NT2/D1 (cell line): ENCODE data around the gene SLC43A3.

Experiments
- DNase-seq: peaks from one replicate; pipeline ENCODE4 v3.0.0-alpha.2; 2011; ENCODE audit warnings: low read depth, low spot score
- H3K27me3 ChIP-seq: 2 replicates; pipeline ENCODE4 v1.6.0; 2011; ENCODE audit warnings: mild to moderate bottlenecking; ENCODE audit not compliant: insufficient read length, insufficient read depth
- H3K36me3 ChIP-seq: 2 replicates; pipeline ENCODE4 v1.6.1; 2011; ENCODE audit warnings: mild to moderate bottlenecking, low read length, mixed read lengths; ENCODE audit not compliant: insufficient read depth, insufficient read length
- H3K4me1 ChIP-seq: 2 replicates; pipeline ENCODE4 v1.5.1; 2011; ENCODE audit not compliant: insufficient read depth, insufficient read length
- H3K4me3 ChIP-seq: 2 replicates; pipeline ENCODE4 v1.5.1; 2011; ENCODE audit warnings: low read depth; ENCODE audit not compliant: insufficient read length
- H3K9ac ChIP-seq: 2 replicates; pipeline ENCODE4 v1.6.0; 2011; ENCODE audit warnings: low read depth; ENCODE audit not compliant: insufficient read length
- H3K9me3 ChIP-seq: 2 replicates; pipeline ENCODE4 v1.5.1; 2011; ENCODE audit warnings: mild to moderate bottlenecking, low read length; ENCODE audit not compliant: insufficient read depth
- SUZ12 ChIP-seq: IDR thresholded peaks from 2 replicates; pipeline ENCODE4 v1.6.1; 2011; ENCODE audit not compliant: insufficient read length, insufficient read depth; ENCODE audit errors: extremely low read depth
- YY1 ChIP-seq: IDR thresholded peaks from 2 replicates; pipeline ENCODE4 v1.6.1; 2011; ENCODE audit not compliant: insufficient read length, insufficient read depth
- ZNF274 ChIP-seq: IDR thresholded peaks from 2 replicates; pipeline ENCODE4 v1.6.1; 2011; ENCODE audit warnings: mild to moderate bottlenecking, low read depth, low read length

Gene SLC43A3

DNA sequence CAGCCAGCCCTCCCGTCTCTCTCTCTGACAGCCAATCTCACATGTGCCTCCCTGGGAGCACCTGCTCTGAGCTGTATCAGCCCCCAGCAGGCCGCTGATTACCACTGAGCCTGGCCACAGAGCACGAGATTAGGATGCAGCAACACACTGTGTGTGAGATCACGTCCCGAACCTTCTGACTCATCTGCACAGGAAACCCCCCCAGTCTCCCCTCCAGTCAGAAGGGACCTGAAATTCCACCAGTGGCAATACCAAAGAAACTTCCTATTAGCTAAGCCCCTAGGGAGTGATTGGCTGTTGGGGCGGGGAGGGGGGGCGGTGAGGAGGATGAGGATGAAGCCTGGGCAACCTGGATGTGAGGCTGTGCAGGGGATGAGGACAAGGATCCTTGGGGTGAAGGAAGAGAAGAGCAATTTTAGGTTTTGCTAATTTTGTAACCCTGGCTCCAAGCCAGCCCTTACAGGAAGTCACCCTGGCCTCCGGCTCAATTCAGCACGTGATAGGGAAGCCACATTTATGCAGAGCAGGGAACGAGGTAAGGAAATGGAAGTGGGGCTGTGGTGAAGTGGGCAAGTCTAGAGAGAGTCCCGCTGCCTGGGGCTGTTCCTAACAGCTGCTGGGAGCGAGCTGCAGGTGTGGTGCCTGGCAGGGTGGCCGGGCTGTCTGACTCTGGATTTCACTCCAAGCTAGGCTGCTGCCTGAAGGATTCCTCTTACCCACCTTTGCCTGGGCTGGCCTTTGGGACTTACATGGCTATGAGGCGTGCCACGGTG lies 1.9 kb downstream of the SLC43A3 start:
- Histone ChIP-seq H3K9ac (no peak overlapping the region), H3K4me3 (no peak overlapping the region), H3K9me3 (no peaks in the 10 kb centered on the region), H3K27me3 (peaks cover 15% of the 10 kb centered on the region), H3K36me3 (peaks cover 53% of the 10 kb centered on the region), H3K4me1 (peaks cover 11% of the 10 kb centered on the region)
- TF ChIP-seq SUZ12 (no peak), ZNF274 (no peak), YY1 (no peak)
- DNase-seq: no peak

DNA sequence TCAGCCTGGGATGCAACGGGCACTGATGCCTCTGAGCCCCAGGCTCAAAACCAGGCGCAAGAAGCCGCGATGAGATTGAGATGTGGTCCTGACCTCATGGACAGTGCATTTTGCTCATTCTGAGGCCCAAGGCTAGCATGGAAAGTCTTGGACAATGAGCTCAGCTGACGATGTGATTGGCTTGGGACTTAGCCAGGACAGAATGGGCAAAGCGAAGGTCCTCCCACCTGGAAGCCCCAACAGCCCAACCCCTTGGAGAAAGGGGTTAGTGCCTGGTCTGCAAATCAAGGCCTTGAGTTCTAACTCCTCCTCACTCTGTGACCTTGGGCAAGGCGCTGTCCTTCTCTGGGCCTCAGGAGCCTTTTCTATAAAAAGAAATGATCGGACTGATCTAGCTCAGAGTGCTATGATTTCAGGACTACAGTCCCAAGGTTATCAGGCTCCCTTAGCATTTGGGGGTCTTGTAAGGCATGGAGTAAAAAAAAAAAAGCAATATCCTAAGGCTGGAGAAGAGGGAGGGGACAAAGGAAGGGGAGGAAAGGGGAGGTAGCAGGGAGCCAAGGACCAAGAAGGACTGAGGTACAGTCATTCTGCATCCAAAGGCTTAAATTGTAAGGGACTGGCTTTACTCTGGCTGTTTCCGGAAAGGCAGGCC lies 2.7 kb downstream of the SLC43A3 start:
- no peak for TF ChIP-seq YY1
- no peak for TF ChIP-seq SUZ12
- TF ChIP-seq ZNF274: no peak
- peaks cover 11% of the 10 kb centered on the region for H3K4me1 ChIP-seq
- no peaks in the 10 kb centered on the region for H3K9me3 ChIP-seq
- no peak overlapping the region for H3K9ac ChIP-seq
- H3K36me3 ChIP-seq: peaks cover 58% of the 10 kb centered on the region
- no peak for DNase-seq
- H3K27me3 ChIP-seq: peaks cover 15% of the 10 kb centered on the region
- no peak overlapping the region for H3K4me3 ChIP-seq

DNA sequence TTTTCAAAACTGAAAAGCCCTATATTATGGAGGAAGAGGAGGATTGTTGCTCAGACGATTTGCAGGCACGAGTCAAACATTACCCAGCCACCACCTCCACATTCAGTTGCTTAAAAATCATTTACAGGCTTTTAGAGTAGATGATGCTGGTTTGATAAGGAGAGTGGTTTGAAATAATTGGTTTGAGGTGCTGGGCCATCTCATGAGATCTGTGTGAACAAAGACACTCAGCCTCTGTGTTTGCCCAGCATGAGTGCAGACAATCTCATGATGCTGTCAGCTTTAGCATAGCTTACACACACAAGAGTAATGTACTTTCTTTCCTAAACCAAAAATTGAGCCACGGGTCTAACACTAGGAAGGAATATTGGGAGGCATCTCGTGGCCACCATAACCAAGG lies 4.3 kb downstream of the SLC43A3 start:
- Histone ChIP-seq H3K4me1 (peaks cover 11% of the 10 kb centered on the region), H3K36me3 (peaks cover 70% of the 10 kb centered on the region), H3K27me3 (peaks cover 12% of the 10 kb centered on the region), H3K9ac (no peak overlapping the region), H3K9me3 (no peaks in the 10 kb centered on the region), H3K4me3 (no peak overlapping the region)
- DNase-seq: no peak
- TF ChIP-seq YY1: no peak

DNA sequence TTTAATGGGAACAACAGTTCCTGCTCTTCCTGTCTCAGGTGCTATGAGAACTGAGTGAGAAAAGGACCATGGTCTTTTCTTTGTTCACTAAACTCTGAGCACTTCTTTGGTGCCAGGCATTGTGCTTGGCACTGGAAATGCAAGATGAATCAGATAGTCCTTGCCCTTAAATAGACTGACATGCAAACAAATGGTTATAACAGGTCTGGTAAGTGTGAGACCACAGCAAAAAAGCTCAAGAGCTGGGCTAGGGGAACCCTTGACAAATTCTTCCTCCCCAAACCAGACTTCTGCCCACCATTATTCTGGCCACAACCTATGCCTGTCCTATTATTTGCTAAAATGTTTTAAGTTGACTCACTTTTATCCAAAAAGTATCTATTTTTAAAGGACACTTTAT lies 5.1 kb downstream of the SLC43A3 start:
- peaks cover 12% of the 10 kb centered on the region for H3K27me3 ChIP-seq
- no peak overlapping the region for H3K4me3 ChIP-seq
- H3K4me1 ChIP-seq: peaks cover 11% of the 10 kb centered on the region
- H3K36me3 ChIP-seq: peaks cover 78% of the 10 kb centered on the region
- no peak for DNase-seq
- H3K9me3 ChIP-seq: no peaks in the 10 kb centered on the region
- no peak for TF ChIP-seq ZNF274
- no peak for TF ChIP-seq SUZ12
- no peak for TF ChIP-seq YY1
- H3K9ac ChIP-seq: no peak overlapping the region

DNA sequence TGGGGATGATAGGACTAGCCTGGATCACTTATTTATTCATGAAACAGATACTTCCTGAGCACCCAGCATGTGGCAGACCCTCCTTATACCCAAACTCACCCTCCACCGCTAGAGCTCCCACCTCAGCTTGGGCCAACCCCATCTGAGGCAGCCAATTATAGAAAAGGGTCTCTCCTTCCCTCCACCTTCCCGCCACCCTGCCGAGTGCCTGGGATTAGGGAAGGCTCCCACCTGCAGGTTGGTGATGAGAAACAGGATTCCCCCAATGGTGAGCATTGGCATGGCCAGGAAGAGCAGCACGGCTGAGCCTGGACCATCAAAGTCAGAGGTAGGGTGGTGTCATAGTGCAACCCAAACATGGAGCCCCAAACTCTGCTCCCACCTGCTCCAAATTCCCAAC lies 5.9 kb downstream of the SLC43A3 start:
- Histone ChIP-seq H3K4me1 (peaks cover 11% of the 10 kb centered on the region), H3K27me3 (peaks cover 4% of the 10 kb centered on the region), H3K4me3 (no peak overlapping the region), H3K36me3 (peaks cover 83% of the 10 kb centered on the region), H3K9ac (no peak overlapping the region), H3K9me3 (no peaks in the 10 kb centered on the region)
- TF ChIP-seq ZNF274 (no peak), YY1 (no peak), SUZ12 (no peak)
- DNase-seq: no peak

DNA sequence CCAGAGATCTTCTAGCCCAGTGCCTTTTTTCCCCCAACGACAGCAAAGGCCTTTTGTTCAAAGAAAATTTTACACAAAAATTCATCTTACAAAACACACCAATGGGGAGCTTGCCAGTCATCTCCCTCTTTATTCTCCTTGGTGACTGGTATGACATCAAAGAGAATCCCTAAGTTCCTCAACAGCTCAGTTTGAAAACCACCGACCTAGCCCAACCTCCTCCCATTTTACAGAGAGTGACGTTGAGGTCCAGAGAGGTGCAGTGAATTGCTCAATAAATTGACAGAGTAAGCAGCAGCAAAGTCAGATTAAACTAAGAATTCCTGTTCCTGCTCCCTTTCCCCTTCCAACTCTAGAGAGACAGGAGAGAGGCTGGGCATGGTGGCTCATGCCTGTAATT lies 7.8 kb downstream of the SLC43A3 start:
- Histone ChIP-seq H3K4me1 (no peaks in the 10 kb centered on the region), H3K4me3 (no peak overlapping the region), H3K9me3 (no peaks in the 10 kb centered on the region), H3K36me3 (peaks cover 85% of the 10 kb centered on the region), H3K9ac (no peak overlapping the region), H3K27me3 (no peaks in the 10 kb centered on the region)
- TF ChIP-seq YY1: no peak
- TF ChIP-seq ZNF274: no peak
- no peak for TF ChIP-seq SUZ12
- no peak for DNase-seq

DNA sequence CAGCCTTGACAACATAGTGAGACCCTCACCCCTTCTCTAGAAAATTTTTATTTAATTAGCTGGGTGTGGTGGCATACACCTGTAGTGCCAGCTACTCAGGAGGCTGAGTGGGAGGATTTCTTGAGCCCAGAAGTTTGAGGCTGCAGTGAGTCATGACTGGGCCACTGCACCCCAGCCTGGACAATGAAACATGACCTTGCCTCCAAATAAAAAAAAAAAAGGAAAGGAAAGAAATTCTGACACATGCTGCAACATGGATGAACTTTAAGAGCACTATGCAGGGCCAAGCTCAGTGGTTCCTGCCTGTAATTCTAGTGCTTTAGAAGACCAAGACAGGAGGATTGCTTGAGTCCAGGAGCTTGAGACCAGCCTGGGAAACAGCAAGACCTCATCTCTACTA lies 8.8 kb downstream of the SLC43A3 start:
- DNase-seq: no peak
- no peak overlapping the region for H3K4me3 ChIP-seq
- H3K4me1 ChIP-seq: no peaks in the 10 kb centered on the region
- H3K36me3 ChIP-seq: peaks cover 86% of the 10 kb centered on the region
- TF ChIP-seq YY1 (no peak), SUZ12 (no peak), ZNF274 (no peak)
- H3K9me3 ChIP-seq: no peaks in the 10 kb centered on the region
- no peak overlapping the region for H3K9ac ChIP-seq
- no peaks in the 10 kb centered on the region for H3K27me3 ChIP-seq
